ENCODE measurements around the gene CABP2. TPM values are rescaled to one million over a fixed set of nuclear protein-coding genes. Genes with fewer than 3 reads are reported as not detected.

Gene CABP2
- polyA plus RNA-seq, 1 of the 3 experiments (the other 2 are of a cell fraction) = not detected

- H3K9ac ChIP-seq = no peak overlapping the region
- no peaks in the 10 kb centered on the region for H3K9me2 ChIP-seq
- no peak overlapping the region for H3K27ac ChIP-seq (ENCODE audit: low read depth in 2 of 2, low read length in 1 of 2)
- ChIA-PET POLR2A (interaction anchor here (0.6 to 1.1 kb wide), 2 partner anchors 9 to 1061 kb away, joined by 3 to 5 read pairs; partner anchors contain the start of gene MRPL11), CTCF (interaction anchor here (0.5 kb wide), 1 partner anchor 487 kb away, joined by 3 read pairs; no protein-coding TSS in a partner anchor)
- TF ChIP-seq MAX (IDR thresholded peaks at IDR 0.05; ENCODE audit: low read depth) = no peak
- TF ChIP-seq TEAD4 (IDR thresholded peaks at IDR 0.05; ENCODE audit: borderline replicate concordance, insufficient read depth) = no peak
- no peak for TF ChIP-seq MXI1 (IDR thresholded peaks at IDR 0.05; ENCODE audit: low read depth, low read length)
- no peak for TF ChIP-seq CTCF (IDR thresholded peaks at IDR 0.05)
- no peak for TF ChIP-seq NRF1 (IDR thresholded peaks at IDR 0.05; ENCODE audit: low read depth, low read length)
- no peak for TF ChIP-seq TAF1 (IDR thresholded peaks at IDR 0.05; ENCODE audit: borderline replicate concordance, low read depth, low read length)
- no peak for TF ChIP-seq FOSL2 (IDR thresholded peaks at IDR 0.05; ENCODE audit: borderline replicate concordance, low read depth)
- no peak for TF ChIP-seq GATA2 (CRISPR knock-in tag; IDR thresholded peaks at IDR 0.05)
- TF ChIP-seq CHD2 (IDR thresholded peaks at IDR 0.05; ENCODE audit: low read length, partially characterized antibody) = no peak
- TF ChIP-seq RXRA (IDR thresholded peaks at IDR 0.05; ENCODE audit: borderline replicate concordance, low read depth) = no peak
- no peak for TF ChIP-seq FOXJ3 (CRISPR knock-in tag; IDR thresholded peaks at IDR 0.05)
- TF ChIP-seq RCOR1 (IDR thresholded peaks at IDR 0.05; ENCODE audit: low read length) = no peak
- no peak for TF ChIP-seq POLR2AphosphoS5 (IDR thresholded peaks at IDR 0.05; ENCODE audit: low read depth, low read length)
- no peak for TF ChIP-seq USF1 (IDR thresholded peaks at IDR 0.05; ENCODE audit: borderline replicate concordance, low read depth)
- no peak for TF ChIP-seq RAD21 (IDR thresholded peaks at IDR 0.05; ENCODE audit: low read length)
- WGBS (ENCODE audit: low lambda C conversion rate) = 86% methylated on average over 8 of the region's 26 CpGs
- no peak for DNase-seq
- H3K9me3 ChIP-seq = no peaks in the 10 kb centered on the region
- H3K79me2 ChIP-seq (ENCODE audit: insufficient read depth) = peaks cover 14% of the 10 kb centered on the region
- H3F3A ChIP-seq (replicated peaks; ENCODE audit: insufficient read depth) = peaks cover 2% of the 10 kb centered on the region
- H3K27me3 ChIP-seq (ENCODE audit: insufficient read depth) = no peaks in the 10 kb centered on the region
- H3K36me3 ChIP-seq (replicated peaks in 1 of 2; ENCODE audit: control insufficient read depth in 1 of 2, insufficient read depth in 2 of 2, low read length in 1 of 2) = peaks cover 10 to 16% of the 10 kb centered on the region in 2 experiments
- H2AFZ ChIP-seq (ENCODE audit: low read depth) = no peak overlapping the region
- H3K4me2 ChIP-seq = no peak overlapping the region
- H3K4me3 ChIP-seq (ENCODE audit: low read depth in 2 of 2, low read length in 1 of 2) = no peak overlapping the region
- H4K20me1 ChIP-seq (ENCODE audit: insufficient read depth) = peaks cover 13% of the 10 kb centered on the region
- H3K4me1 ChIP-seq (ENCODE audit: control insufficient read depth in 1 of 2, insufficient read depth in 2 of 2, low read depth in 1 of 2, low read length in 1 of 2) = peaks cover 0 to 7% of the 10 kb centered on the region in 2 experiments; a peak in 1 of 4 replicates
Measured at GRCh38 chr11:67499808-67500483, 23.3 kb downstream of the CABP2 start.
